ENCODE results near the gene EIF2AK3.

EIF2AK3 gene

DNA sequence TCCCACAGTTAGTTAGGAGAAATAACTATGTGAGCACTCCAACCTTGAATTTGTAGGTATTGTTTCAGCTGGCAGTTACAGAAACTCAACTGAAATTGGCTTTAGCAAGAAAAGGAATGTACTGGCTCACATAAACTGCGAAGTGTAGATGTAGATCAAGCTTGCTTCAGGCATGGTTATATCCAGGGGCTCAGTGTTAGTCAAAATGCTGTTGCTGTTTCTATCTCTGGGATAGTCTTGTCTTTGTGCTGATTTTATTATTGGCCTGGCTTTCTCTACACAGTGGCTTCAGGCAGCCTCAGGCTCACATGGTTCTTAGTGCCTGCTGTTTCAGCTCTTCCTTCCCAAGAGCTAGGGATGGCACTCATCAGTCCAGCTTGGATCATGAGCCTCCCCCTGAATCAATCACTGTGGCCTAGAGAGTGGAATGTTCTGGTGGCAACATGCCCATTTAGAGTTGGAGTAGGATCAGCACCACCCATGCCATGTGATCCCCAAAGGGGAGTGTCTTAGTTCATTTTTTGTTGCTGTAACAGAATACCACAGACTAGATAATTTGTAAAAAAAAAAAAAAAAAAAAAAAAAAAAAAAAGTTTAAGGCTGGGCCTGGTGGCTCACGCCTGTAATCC lies 105.7 kb downstream of the EIF2AK3 start:
- Histone ChIP-seq H3K79me2 (ENCODE audit: insufficient read depth, low read length) (no peaks in the 10 kb centered on the region), H3K9ac (ENCODE audit: low read depth, low read length) (no peak overlapping the region), H2AFZ (ENCODE audit: low read depth, low read length) (no peak overlapping the region), H3K9me3 (ENCODE audit: insufficient read depth, low read length, severe bottlenecking) (no peaks in the 10 kb centered on the region), H3K4me2 (ENCODE audit: insufficient read depth, low read length) (no peak overlapping the region), H3K4me3 (ENCODE audit: low read depth in 1 of 2, low read length in 2 of 2) (no peak overlapping the region), H3K4me1 (ENCODE audit: insufficient read depth, low read length) (no peaks in the 10 kb centered on the region), H4K20me1 (ENCODE audit: insufficient read depth, low read length) (no peaks in the 10 kb centered on the region), H3K27me3 (ENCODE audit: insufficient read depth, low read length, poor library complexity) (peaks cover 2% of the 10 kb centered on the region), H3K27ac (ENCODE audit: low read length) (no peak overlapping the region), H3K36me3 (ENCODE audit: insufficient read depth, low read length) (no peaks in the 10 kb centered on the region)
- DNase-seq (no peak), ATAC-seq (ENCODE audit: insufficient read depth, low read depth) (no peak)
- TF ChIP-seq, protein P1, sequence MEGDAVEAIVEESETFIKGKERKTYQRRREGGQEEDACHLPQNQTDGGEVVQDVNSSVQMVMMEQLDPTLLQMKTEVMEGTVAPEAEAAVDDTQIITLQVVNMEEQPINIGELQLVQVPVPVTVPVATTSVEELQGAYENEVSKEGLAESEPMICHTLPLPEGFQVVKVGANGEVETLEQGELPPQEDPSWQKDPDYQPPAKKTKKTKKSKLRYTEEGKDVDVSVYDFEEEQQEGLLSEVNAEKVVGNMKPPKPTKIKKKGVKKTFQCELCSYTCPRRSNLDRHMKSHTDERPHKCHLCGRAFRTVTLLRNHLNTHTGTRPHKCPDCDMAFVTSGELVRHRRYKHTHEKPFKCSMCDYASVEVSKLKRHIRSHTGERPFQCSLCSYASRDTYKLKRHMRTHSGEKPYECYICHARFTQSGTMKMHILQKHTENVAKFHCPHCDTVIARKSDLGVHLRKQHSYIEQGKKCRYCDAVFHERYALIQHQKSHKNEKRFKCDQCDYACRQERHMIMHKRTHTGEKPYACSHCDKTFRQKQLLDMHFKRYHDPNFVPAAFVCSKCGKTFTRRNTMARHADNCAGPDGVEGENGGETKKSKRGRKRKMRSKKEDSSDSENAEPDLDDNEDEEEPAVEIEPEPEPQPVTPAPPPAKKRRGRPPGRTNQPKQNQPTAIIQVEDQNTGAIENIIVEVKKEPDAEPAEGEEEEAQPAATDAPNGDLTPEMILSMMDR (IDR thresholded peaks at IDR 0.05; ENCODE audit: borderline replicate concordance, extremely low read depth, low read length, poor library complexity, severe bottlenecking), result no peak
- TF ChIP-seq EZH2 (IDR thresholded peaks at IDR 0.05; ENCODE audit: borderline replicate concordance, low read depth, low read length, severe bottlenecking), result no peak

DNA sequence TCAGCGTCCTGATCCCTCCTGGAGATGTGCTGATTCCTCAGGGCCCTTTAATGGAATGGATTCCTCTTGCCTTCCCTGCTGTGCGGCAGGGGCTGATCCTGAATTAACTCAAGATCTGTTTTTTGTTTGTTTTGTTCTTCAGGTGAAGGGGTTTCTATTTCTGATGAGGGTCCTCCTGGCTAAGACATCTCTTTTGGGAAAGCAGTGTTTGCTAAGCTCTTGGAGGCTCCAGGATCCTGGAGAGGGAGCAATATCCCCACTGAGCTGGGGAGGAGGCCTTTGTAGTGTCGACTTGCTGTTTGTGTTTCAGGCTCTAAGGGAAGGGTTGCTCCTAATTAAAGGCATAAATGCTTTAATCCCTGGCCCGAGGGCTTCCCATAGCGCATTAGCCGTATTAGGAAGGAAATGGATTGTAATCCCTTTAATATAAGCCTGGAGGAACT lies 109.5 kb downstream of the EIF2AK3 start:
- Histone ChIP-seq H4K20me1 (ENCODE audit: insufficient read depth, low read length) (no peaks in the 10 kb centered on the region), H3K9ac (ENCODE audit: low read depth, low read length) (no peak overlapping the region), H3K36me3 (ENCODE audit: insufficient read depth, low read length) (no peaks in the 10 kb centered on the region), H3K27ac (ENCODE audit: low read length) (no peak overlapping the region), H3K4me3 (ENCODE audit: low read depth in 1 of 2, low read length in 2 of 2) (no peak overlapping the region), H3K27me3 (ENCODE audit: insufficient read depth, low read length, poor library complexity) (peaks cover 3% of the 10 kb centered on the region), H2AFZ (ENCODE audit: low read depth, low read length) (no peak overlapping the region), H3K79me2 (ENCODE audit: insufficient read depth, low read length) (no peaks in the 10 kb centered on the region), H3K9me3 (ENCODE audit: insufficient read depth, low read length, severe bottlenecking) (no peaks in the 10 kb centered on the region), H3K4me1 (ENCODE audit: insufficient read depth, low read length) (no peaks in the 10 kb centered on the region), H3K4me2 (ENCODE audit: insufficient read depth, low read length) (no peak overlapping the region)
- TF ChIP-seq EZH2 (IDR thresholded peaks at IDR 0.05; ENCODE audit: borderline replicate concordance, low read depth, low read length, severe bottlenecking), result no peak
- TF ChIP-seq, protein P1 (IDR thresholded peaks at IDR 0.05; ENCODE audit: borderline replicate concordance, extremely low read depth, low read length, poor library complexity, severe bottlenecking), result no peak
- DNase-seq (no peak), ATAC-seq (ENCODE audit: insufficient read depth, low read depth) (no peak)
